Neural cell (in vitro differentiated cells): ENCODE data around the gene MYEOV. TPM values are rescaled to one million over a fixed set of nuclear protein-coding genes. Genes with fewer than 3 reads are reported as not detected.

Experiments
- H2AFZ ChIP-seq: fragments of 200-600, 300-800 bp; sonication (generic), shearing (Covaris generic); 2 replicates; pipeline ENCODE4 v1.6.0; 2014; ENCODE audit warnings: low read depth, mild to moderate bottlenecking, antibody characterized with exemption, low read length, moderate library complexity
- H3F3A ChIP-seq: fragments of 200-600 bp; shearing (Covaris generic); 2 replicates; pipeline ENCODE4 v1.6.1; 2016; ENCODE audit warnings: mild to moderate bottlenecking, moderate library complexity, mixed read lengths, antibody characterized with exemption, low read length; ENCODE audit not compliant: insufficient read depth, poor library complexity, severe bottlenecking
- H3K27ac ChIP-seq: fragments of 200-600, 300-800 bp; sonication (generic), shearing (Covaris generic); 2 replicates; pipeline ENCODE4 v1.5.1; 2014; ENCODE audit warnings: mild to moderate bottlenecking, low read length, moderate library complexity
- H3K27me3 ChIP-seq: fragments of 300-800, 200-600 bp; sonication (generic), shearing (Covaris generic); 2 replicates; pipeline ENCODE4 v1.6.0; 2014; ENCODE audit warnings: mild to moderate bottlenecking, low read depth, low read length, moderate library complexity; ENCODE audit not compliant: insufficient read depth
- H3K36me3 ChIP-seq: fragments of 300-800, 200-600 bp; sonication (generic), shearing (Covaris generic); 2 replicates; pipeline ENCODE4 v1.5.1; 2014; ENCODE audit warnings: mild to moderate bottlenecking, antibody characterized with exemption, low read length, moderate library complexity; ENCODE audit not compliant: insufficient read depth
- H3K4me2 ChIP-seq: fragments of 300-800, 200-600 bp; sonication (generic), shearing (Covaris generic); 2 replicates; pipeline ENCODE4 v1.6.0; 2014; ENCODE audit warnings: mild to moderate bottlenecking, low read length
- H3K4me3 ChIP-seq: fragments of 300-800, 200-600 bp; sonication (generic), shearing (Covaris generic); 2 replicates; pipeline ENCODE4 v1.5.1; 2014; ENCODE audit warnings: mild to moderate bottlenecking, low read length, moderate library complexity
- H3K79me2 ChIP-seq: fragments of 200-600 bp; shearing (Covaris generic); replicated peaks from 2 replicates; pipeline ENCODE4 v1.6.0; 2014; ENCODE audit warnings: mild to moderate bottlenecking, low read length, moderate library complexity; ENCODE audit not compliant: insufficient read depth
- H3K9ac ChIP-seq: fragments of 300-800, 200-600 bp; sonication (generic), shearing (Covaris generic); 2 replicates; pipeline ENCODE4 v1.6.1; 2016; ENCODE audit warnings: mild to moderate bottlenecking, low read length, mixed read lengths
- H3K9me2 ChIP-seq: fragments of 200-600 bp; shearing (Covaris generic); 2 replicates; pipeline ENCODE4 v1.6.1; 2016; ENCODE audit warnings: mild to moderate bottlenecking, low read length, mixed read lengths; ENCODE audit not compliant: insufficient read depth
- H3K9me3 ChIP-seq: fragments of 200-600, 300-800 bp; sonication (generic), shearing (Covaris generic); 2 replicates; pipeline ENCODE4 v1.6.1; 2016; ENCODE audit warnings: mild to moderate bottlenecking, mixed run types, low read length, moderate library complexity, mixed read lengths
- H4K20me1 ChIP-seq: fragments of 200-600 bp; shearing (Covaris generic); 2 replicates; pipeline ENCODE4 v1.6.1; 2016; ENCODE audit warnings: mild to moderate bottlenecking, mixed run types; ENCODE audit not compliant: insufficient read depth
- EP300 ChIP-seq: fragments of 450-650 bp; conservative IDR thresholded peaks from 2 replicates; pipeline ENCODE4 v1.6.1; 2014; ENCODE audit warnings: antibody characterized with exemption, mild to moderate bottlenecking, moderate library complexity; ENCODE audit not compliant: poor library complexity, severe bottlenecking
- EZH2 ChIP-seq: fragments of 200-600, 300-800 bp; shearing (Covaris generic), sonication (generic); IDR thresholded peaks from 2 replicates; pipeline ENCODE4 v1.6.1; 2014; ENCODE audit warnings: antibody characterized with exemption, low read length, borderline replicate concordance, mild to moderate bottlenecking; ENCODE audit not compliant: insufficient read depth, poor library complexity, severe bottlenecking
- MXI1 ChIP-seq: fragments of 450-650 bp; conservative IDR thresholded peaks from 2 replicates; pipeline ENCODE4 v1.6.1; 2014; ENCODE audit warnings: antibody characterized with exemption, mild to moderate bottlenecking; ENCODE audit not compliant: poor library complexity, severe bottlenecking
- POLR2AphosphoS5 ChIP-seq: IDR thresholded peaks from 2 replicates; pipeline ENCODE4 v1.6.1; 2012
- RAD21 ChIP-seq: fragments of 450-650 bp; conservative IDR thresholded peaks from 2 replicates; pipeline ENCODE4 v1.6.1; 2014; ENCODE audit warnings: antibody characterized with exemption, mild to moderate bottlenecking, moderate library complexity
- SMC3 ChIP-seq: fragments of 450-650 bp; conservative IDR thresholded peaks from 2 replicates; pipeline ENCODE4 v1.6.1; 2014; ENCODE audit warnings: antibody characterized with exemption, mild to moderate bottlenecking, moderate library complexity; ENCODE audit not compliant: poor library complexity
- TAF1 ChIP-seq: IDR thresholded peaks from 2 replicates; pipeline ENCODE4 v1.6.1; 2012; ENCODE audit warnings: low read depth
- polyA plus RNA-seq: library from polyadenylated mRNA; depleted of rRNA; stranded (reverse); fragments of >200 nt; gene quantifications from 2 replicates; pipeline ENCODE4 v1.2.3, GENCODE V29; 2014
- TF ChIP-seq, protein P1 (sequence below): IDR thresholded peaks from 2 replicates; pipeline ENCODE4 v1.6.1; 2012; ENCODE audit warnings: borderline replicate concordance
- TF ChIP-seq, protein P2 (sequence below): fragments of 450-650 bp; IDR thresholded peaks from 2 replicates; pipeline ENCODE4 v1.5.1; 2014; ENCODE audit warnings: antibody characterized with exemption, mild to moderate bottlenecking, moderate library complexity; ENCODE audit not compliant: poor library complexity, severe bottlenecking

MYEOV gene
- polyA plus RNA-seq, 1 donor from 2014 or later, result not detected

DNA sequence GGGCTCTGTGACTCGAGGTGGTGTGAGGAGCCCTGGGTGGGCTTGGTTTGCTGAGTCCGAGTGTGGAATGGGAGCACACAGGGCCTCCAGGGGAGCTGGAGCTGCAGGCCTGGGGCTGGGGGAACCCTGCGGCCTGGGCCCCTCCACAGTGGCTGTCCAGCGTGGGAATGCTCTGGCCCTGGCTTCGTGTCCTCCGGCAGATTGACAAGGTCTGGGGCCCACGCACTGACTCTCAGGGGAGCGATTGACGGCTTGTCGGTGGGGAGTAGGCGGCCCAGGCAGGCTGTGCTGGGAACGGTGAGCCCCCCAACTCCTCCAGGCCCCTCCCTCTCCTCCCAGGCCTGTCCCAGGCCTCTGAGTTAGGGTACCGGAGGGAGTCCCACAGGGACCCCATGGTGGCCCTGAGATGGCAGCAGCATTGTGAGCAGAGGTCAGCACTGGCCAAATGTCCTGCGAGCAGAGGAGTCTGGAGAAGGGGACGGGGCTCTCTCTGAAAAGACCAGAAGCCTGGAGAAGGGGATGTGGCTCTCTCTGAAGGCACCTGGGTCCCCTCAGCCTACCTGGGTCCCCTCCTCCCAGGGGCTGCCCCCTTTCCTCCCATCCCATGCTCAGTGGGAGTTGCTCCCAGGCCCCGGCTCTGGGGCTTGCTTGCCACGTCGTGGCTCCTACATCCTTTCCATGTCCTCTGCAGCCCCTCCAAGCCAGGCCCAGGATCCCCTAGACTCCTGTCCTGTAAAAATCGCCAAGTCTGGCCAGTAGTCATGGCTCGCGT lies 23.8 kb upstream of the MYEOV start:
- Histone ChIP-seq H4K20me1 (no peaks in the 10 kb centered on the region), H3K4me3 (no peak overlapping the region), H3K9me3 (no peaks in the 10 kb centered on the region), H3F3A (no peaks in the 10 kb centered on the region), H3K9ac (no peak overlapping the region), H3K9me2 (no peaks in the 10 kb centered on the region), H3K4me2 (no peak overlapping the region), H3K27ac (no peak overlapping the region), H3K79me2 (no peaks in the 10 kb centered on the region), H3K27me3 (no peaks in the 10 kb centered on the region), H2AFZ (no peak overlapping the region), H3K36me3 (no peaks in the 10 kb centered on the region)
- TF ChIP-seq, protein P1, sequence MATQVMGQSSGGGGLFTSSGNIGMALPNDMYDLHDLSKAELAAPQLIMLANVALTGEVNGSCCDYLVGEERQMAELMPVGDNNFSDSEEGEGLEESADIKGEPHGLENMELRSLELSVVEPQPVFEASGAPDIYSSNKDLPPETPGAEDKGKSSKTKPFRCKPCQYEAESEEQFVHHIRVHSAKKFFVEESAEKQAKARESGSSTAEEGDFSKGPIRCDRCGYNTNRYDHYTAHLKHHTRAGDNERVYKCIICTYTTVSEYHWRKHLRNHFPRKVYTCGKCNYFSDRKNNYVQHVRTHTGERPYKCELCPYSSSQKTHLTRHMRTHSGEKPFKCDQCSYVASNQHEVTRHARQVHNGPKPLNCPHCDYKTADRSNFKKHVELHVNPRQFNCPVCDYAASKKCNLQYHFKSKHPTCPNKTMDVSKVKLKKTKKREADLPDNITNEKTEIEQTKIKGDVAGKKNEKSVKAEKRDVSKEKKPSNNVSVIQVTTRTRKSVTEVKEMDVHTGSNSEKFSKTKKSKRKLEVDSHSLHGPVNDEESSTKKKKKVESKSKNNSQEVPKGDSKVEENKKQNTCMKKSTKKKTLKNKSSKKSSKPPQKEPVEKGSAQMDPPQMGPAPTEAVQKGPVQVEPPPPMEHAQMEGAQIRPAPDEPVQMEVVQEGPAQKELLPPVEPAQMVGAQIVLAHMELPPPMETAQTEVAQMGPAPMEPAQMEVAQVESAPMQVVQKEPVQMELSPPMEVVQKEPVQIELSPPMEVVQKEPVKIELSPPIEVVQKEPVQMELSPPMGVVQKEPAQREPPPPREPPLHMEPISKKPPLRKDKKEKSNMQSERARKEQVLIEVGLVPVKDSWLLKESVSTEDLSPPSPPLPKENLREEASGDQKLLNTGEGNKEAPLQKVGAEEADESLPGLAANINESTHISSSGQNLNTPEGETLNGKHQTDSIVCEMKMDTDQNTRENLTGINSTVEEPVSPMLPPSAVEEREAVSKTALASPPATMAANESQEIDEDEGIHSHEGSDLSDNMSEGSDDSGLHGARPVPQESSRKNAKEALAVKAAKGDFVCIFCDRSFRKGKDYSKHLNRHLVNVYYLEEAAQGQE, result no peak
- TF ChIP-seq MXI1 (no peak), RAD21 (no peak), TAF1 (no peak), EZH2 (no peak), SMC3 (no peak), POLR2AphosphoS5 (no peak), EP300 (no peak)
- TF ChIP-seq, protein P2, sequence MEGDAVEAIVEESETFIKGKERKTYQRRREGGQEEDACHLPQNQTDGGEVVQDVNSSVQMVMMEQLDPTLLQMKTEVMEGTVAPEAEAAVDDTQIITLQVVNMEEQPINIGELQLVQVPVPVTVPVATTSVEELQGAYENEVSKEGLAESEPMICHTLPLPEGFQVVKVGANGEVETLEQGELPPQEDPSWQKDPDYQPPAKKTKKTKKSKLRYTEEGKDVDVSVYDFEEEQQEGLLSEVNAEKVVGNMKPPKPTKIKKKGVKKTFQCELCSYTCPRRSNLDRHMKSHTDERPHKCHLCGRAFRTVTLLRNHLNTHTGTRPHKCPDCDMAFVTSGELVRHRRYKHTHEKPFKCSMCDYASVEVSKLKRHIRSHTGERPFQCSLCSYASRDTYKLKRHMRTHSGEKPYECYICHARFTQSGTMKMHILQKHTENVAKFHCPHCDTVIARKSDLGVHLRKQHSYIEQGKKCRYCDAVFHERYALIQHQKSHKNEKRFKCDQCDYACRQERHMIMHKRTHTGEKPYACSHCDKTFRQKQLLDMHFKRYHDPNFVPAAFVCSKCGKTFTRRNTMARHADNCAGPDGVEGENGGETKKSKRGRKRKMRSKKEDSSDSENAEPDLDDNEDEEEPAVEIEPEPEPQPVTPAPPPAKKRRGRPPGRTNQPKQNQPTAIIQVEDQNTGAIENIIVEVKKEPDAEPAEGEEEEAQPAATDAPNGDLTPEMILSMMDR, result no peak

DNA sequence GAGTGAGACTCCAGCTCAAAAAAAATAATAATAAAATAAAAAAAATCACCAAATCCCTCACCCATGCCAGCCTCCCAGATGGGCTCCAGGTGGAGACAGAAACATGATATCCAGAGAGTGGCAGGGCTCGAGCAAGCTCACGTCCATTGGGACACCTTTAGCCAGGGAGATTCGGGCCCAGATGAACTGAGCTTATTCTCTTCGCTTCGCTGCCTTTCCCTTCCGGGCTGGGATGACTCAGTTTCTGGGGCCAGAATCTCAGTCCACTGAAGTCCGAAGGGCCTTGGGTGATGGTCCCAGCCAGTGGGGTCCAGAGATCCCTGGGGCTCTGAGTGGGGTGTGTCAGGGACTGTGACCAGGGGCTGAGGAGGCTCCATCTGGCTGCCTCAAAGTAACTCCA lies 23.0 kb upstream of the MYEOV start:
- Histone ChIP-seq H2AFZ (no peak overlapping the region), H3K9me2 (no peaks in the 10 kb centered on the region), H3K9ac (no peak overlapping the region), H3F3A (no peaks in the 10 kb centered on the region), H3K9me3 (no peaks in the 10 kb centered on the region), H3K36me3 (no peaks in the 10 kb centered on the region), H3K27ac (no peak overlapping the region), H3K4me3 (no peak overlapping the region), H3K4me2 (no peak overlapping the region), H3K27me3 (no peaks in the 10 kb centered on the region), H4K20me1 (no peaks in the 10 kb centered on the region), H3K79me2 (no peaks in the 10 kb centered on the region)
- no peak for TF ChIP-seq POLR2AphosphoS5
